Measurements from ENCODE around the gene VCX2. TPM values are rescaled to one million over a fixed set of nuclear protein-coding genes. Genes with fewer than 3 reads are reported as not detected.

VCX2 gene
- total and polyA plus RNA-seq, 9 of the 15 experiments (the other 6 are each of a cell fraction or from before 2014, with no cell fraction given), result not detected

DNA sequence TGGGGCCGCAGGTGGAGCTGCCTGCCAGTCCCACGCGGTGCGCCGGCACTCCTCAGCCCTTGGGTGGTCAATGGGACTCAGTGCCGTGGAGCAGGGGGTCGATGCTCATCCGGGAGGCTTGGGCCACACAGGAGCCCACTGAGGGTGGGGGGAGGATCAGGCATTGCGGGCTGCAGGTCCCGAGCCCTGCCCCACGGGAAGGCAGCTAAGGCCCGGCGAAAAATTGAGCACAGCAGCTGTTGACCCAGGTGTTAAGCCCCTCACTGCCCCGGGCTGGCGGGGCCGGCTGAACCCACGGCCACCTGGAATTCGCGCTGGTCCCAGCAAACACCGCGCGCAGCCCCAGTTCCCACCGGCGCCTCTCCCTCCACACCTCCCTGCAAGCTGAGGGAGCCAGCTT is 26.1 kb downstream of the VCX2 start:
- no peaks in the 10 kb centered on the region for H4K20me1 ChIP-seq (replicated peaks; ENCODE audit: control insufficient read depth, insufficient read depth, low read length)
- H3K27me3 ChIP-seq (ENCODE audit: control insufficient read depth in 2 of 2, insufficient read depth in 2 of 2, low read length in 2 of 2), result no peaks in the 10 kb centered on the region
- no peak for DNase-seq (ENCODE audit: extremely low read depth in 1 of 4, low spot score in 3 of 4)
- in situ Hi-C loops (cut with MboI), result no loop called here
- no TSS peak for BruUV-seq (replicated peaks)
- ChIA-PET POLR2A (no interaction called here), CTCF (ENCODE audit: low intra/inter-chr PET ratio) (no interaction called here)
- no peak overlapping the region for H3K4me3 ChIP-seq
- H3K79me2 ChIP-seq (ENCODE audit: control insufficient read depth, insufficient read depth, low read length), result no peaks in the 10 kb centered on the region
- no peaks in the 10 kb centered on the region for H3K36me3 ChIP-seq (ENCODE audit: control insufficient read depth, insufficient read depth, low read length)
- H3K9me3 ChIP-seq (replicated peaks; ENCODE audit: control insufficient read depth, insufficient read depth, low read depth, low read length), result no peaks in the 10 kb centered on the region
- no peak overlapping the region for H3K4me2 ChIP-seq (ENCODE audit: insufficient read depth, low read length)
- no peak overlapping the region for H3K9ac ChIP-seq (ENCODE audit: insufficient read depth in 1 of 2, low read depth in 2 of 2, low read length in 2 of 2)
- no peaks in the 10 kb centered on the region for H3K4me1 ChIP-seq (replicated peaks in 1 of 2; ENCODE audit: control insufficient read depth in 2 of 2, insufficient read depth in 2 of 2, low read length in 2 of 2)
- 3% methylated on average over 7 of the region's 24 CpGs for WGBS (ENCODE audit: insufficient coverage, low coverage, missing lambda C conversion rate)
- no peaks in the 10 kb centered on the region for H3K9me1 ChIP-seq (ENCODE audit: control insufficient read depth, insufficient read depth, low read length)
- H2AFZ ChIP-seq (ENCODE audit: low read depth, low read length), result no peak overlapping the region
- FAIRE-seq, result no peak
- intact Hi-C loops (cut with micrococcal nuclease), result no loop called here
- ATAC-seq, result no peak
- no peak overlapping the region for H3K27ac ChIP-seq (ENCODE audit: extremely low read depth, low read depth, low read length)
- TF ChIP-seq NR3C1 (CRISPR knock-in tag; IDR thresholded peaks at IDR 0.05), result no peak
- TF ChIP-seq EWSR1 (IDR thresholded peaks at IDR 0.05; ENCODE audit: borderline replicate concordance, low read depth, partially characterized antibody), result no peak
- TF ChIP-seq SREBF1 (IDR thresholded peaks at IDR 0.05; ENCODE audit: borderline replicate concordance, low read depth, low read length), result no peak
- no peak for TF ChIP-seq CXXC5 (CRISPR knock-in tag; IDR thresholded peaks at IDR 0.05)
- no peak for TF ChIP-seq ZNF232 (CRISPR knock-in tag; IDR thresholded peaks at IDR 0.05)
- no peak for TF ChIP-seq VEZF1 (CRISPR knock-in tag; IDR thresholded peaks at IDR 0.05)
- TF ChIP-seq, protein P1, sequence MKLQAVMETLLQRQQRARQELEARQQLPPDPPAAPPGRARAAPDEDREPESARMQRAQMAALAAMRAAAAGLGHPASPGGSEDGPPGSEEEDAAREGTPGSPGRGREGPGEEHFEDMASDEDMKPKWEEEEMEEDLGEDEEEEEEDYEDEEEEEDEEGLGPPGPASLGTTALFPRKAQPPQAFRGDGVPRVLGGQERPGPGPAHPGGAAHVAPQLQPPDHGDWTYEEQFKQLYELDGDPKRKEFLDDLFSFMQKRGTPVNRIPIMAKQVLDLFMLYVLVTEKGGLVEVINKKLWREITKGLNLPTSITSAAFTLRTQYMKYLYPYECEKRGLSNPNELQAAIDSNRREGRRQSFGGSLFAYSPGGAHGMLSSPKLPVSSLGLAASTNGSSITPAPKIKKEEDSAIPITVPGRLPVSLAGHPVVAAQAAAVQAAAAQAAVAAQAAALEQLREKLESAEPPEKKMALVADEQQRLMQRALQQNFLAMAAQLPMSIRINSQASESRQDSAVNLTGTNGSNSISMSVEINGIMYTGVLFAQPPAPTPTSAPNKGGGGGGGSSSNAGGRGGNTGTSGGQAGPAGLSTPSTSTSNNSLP (IDR thresholded peaks at IDR 0.05; ENCODE audit: borderline replicate concordance, low read depth, low read length), result no peak
- no peak for TF ChIP-seq HDGF (IDR thresholded peaks at IDR 0.05)
- TF ChIP-seq ARID1B (IDR thresholded peaks at IDR 0.05), result no peak
- TF ChIP-seq MAFF (IDR thresholded peaks at IDR 0.05; ENCODE audit: low read length), result no peak

All from K562 (cell line).